Esophagus squamous epithelium (tissue), 4 donors: ENCODE data around the gene ATG9B.

Experiments used
- CTCF ChIP-seq, 6 experiments: fragments of 450-650 bp in 4 of 6; fragments of 200-600 bp in 2 of 6; sonication (generic) in 2 of 6; IDR thresholded peaks; one replicate each; pipeline ENCODE4 v1.5.1; 2016 to 2019; ENCODE audit warnings: antibody characterized with exemption in 6 of 6, mild to moderate bottlenecking in 4 of 6, moderate library complexity in 4 of 6
- POLR2A ChIP-seq, 4 donors: fragments of 450-650 bp; IDR thresholded peaks; one replicate each; pipeline ENCODE4 v1.6.1; 2017; ENCODE audit warnings: antibody characterized with exemption in 4 of 4, mild to moderate bottlenecking in 4 of 4, moderate library complexity in 3 of 4

GRCh38 chr7:151061213-151062110 is 37.2 kb upstream of the ATG9B start:
- TF ChIP-seq CTCF (IDR thresholded peaks at IDR 0.05) (no peak), POLR2A (IDR thresholded peaks at IDR 0.05) (no peak)
